GM10248 (cell line): ENCODE results near the gene PGAP6.

Source experiments
- CTCF ChIA-PET: fragments of 300-600 bp; sonication (Branson Sonifier 250); formaldehyde crosslinking; extraction: SDS; loops from one replicate; lab custom pipeline; 2021; ENCODE audit warnings: antibody characterized with exemption; lab: Yijun Ruan, JAX
- POLR2A ChIA-PET: fragments of 350-650 bp; sonication (Branson Sonifier 250); formaldehyde crosslinking; extraction: SDS; loops from one replicate; lab custom pipeline; 2020; ENCODE audit warnings: antibody characterized with exemption; lab: Yijun Ruan, JAX
- DNase-seq: peaks from one replicate; pipeline ENCODE4 v3.0.0; 2012; ENCODE audit errors: extremely low spot score
- CTCF ChIP-seq: IDR thresholded peaks from 2 replicates; pipeline ENCODE4 v1.5.1; 2012; ENCODE audit warnings: mild to moderate bottlenecking, low read depth; ENCODE audit errors: extremely low read depth, missing control alignments, control extremely low read depth

Gene PGAP6

DNA sequence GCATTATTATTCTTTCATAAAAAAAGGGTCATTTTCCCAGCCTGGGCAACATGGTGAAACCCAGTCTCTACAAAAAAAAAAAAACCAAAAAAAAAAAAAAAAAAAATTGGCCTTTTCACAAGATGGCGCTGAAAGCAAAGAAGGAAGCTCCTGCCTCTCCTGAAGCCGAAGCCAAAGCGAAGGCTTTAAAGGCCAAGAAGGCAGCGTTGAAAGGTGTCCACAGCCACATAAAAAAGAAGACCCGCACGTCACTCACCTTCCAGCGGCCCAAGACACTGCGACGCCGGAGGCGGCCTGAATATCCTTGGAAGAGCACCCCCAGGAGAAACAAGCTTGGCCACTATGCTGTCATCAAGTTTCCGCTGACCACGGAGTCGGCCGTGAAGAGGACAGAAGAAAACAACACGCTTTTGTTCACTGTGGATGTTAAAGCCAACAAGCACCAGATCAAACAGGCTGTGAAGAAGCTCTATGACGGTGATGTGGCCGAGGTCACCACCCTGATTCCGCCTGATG, 4.9 kb upstream of the PGAP6 start:
- DNase-seq, result no peak
- CTCF ChIA-PET, result no interaction called here
- TF ChIP-seq CTCF, result no peak
- POLR2A ChIA-PET, result interaction anchor here (0.6 kb wide), 1 partner anchor 154 kb away, joined by 6 read pairs; no protein-coding TSS in a partner anchor

GRCh38 chr16:383326-384051, 1.7 kb upstream of the PGAP6 start:
- DNase-seq, result no peak
- ChIA-PET POLR2A (interaction anchor here (1.0 kb wide), 1 partner anchor 18 kb away, joined by 11 read pairs; the partner anchor contains the start of gene DECR2), CTCF (interaction anchor here (0.9 to 2.1 kb wide), 4 partner anchors 8 to 277 kb away, joined by 3 to 5 read pairs (median 5); no protein-coding TSS in a partner anchor)
- no peak for TF ChIP-seq CTCF

DNA sequence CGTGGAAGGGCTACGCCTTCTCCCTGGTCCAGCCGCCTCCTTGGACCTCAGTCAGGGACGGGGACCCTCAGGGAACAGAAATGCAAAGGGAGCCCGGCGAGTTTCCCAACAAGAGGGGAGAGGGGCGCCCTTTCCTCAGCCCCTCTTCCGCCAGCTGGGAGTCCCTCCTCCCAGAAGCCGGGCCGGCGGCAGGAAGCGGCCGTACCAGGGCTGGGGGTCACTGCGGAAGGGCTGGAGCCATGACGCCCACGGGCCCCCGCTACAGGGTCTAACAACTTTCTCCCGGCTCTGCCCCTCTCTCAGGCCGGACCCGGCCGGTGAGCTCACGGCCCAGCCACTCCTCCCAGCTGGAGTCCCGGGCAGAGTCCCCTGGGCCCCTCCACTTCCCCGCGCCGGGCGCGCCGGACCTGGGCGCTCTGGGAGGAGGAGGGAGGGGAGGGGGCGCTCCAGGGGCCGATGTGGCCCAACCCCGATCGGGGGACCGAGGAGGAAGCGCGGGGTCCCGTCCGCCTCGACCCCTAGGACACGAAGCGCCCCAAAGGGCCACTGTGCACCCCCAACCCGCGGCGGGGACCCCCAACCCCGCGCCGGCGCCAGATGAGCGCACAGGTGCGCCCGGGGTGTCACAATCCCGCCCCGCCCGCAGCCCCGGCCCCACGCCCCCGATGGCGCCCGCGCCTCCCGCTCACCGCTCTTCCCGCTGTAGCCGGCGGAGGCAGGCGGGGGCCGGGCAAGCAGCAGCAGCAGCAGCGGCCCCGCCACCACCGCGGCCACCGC, 578 bp downstream of the PGAP6 start:
- TF ChIP-seq CTCF, result no peak
- POLR2A ChIA-PET, result interaction anchor here (0.5 to 1.1 kb wide), 2 partner anchors 12 to 989 kb away, joined by 4 to 8 read pairs; no protein-coding TSS in a partner anchor
- CTCF ChIA-PET, result interaction anchor here (1.5 to 2.1 kb wide), 2 partner anchors 44 to 275 kb away, joined by 3 to 5 read pairs; partner anchors contain the start of gene RAB11FIP3
- no peak for DNase-seq

DNA sequence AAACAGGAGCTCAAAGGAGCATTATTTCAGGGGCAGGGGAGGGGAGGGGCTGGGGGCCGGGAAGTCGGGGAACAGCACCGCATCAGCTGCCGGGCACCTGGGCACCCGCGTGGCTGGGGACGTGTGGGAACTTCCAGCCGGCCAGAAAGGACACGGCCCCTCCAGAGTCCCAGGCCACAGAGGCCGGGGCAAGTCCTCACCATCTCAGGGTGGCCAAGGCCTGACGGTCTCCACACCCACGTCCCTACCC, 1.1 kb downstream of the PGAP6 start:
- TF ChIP-seq CTCF, result no peak
- ChIA-PET POLR2A (interaction anchor here (0.5 to 1.1 kb wide), 2 partner anchors 13 to 990 kb away, joined by 4 to 8 read pairs; no protein-coding TSS in a partner anchor), CTCF (no interaction called here)
- no peak for DNase-seq

DNA sequence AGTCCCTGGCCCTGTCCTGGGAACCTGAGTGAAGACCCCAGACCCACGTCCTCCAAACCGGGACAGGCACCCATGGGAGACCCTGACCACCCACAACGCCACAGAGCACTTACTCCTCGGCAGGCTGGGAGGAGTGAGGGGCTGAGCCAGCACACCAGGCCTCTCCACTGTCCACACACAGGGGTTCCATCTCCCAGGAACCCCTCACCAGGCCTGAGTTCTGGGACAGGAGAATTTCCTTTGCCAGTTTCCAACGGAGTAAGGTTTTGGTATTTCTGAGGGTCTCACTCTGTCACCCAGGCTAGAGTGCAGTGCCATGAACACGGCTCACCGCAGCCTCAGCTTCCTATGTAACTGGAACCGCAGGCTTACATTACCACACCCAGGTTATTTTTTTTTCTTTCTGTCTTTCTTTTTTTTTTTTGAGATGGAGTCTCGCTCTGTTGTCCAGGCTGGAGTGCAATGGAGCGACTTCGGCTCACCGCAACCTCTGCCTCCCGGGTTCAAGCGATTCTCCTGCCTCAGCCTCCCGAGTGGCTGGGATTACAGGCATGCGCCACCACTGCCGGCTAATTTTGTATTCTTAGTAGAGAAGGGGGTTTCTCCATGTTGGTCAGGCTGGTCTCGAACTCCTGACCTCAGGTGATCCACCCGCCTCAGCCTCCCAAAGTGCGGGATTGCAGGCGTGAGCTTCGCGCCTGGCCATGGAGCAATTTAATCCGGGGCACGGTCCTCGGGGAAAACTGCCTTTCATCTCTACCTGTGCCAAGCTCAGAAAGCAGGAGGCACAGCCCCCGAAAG, 1.6 kb downstream of the PGAP6 start:
- DNase-seq, result no peak
- POLR2A ChIA-PET, result interaction anchor here (1.1 kb wide), 1 partner anchor 13 kb away, joined by 4 read pairs; no protein-coding TSS in a partner anchor
- TF ChIP-seq CTCF, result no peak
- CTCF ChIA-PET, result interaction anchor here (1.0 kb wide), 1 partner anchor 18 kb away, joined by 4 read pairs; no protein-coding TSS in a partner anchor
